SK-N-SH (cell line): ENCODE measurements around the gene IFNA5.

Experiments
- EP300 ChIP-seq, 2 experiments: IDR thresholded peaks; 2 replicates each; pipeline versions ENCODE4 v1.4.0 to v1.6.1; 2012; ENCODE audit warnings: borderline replicate concordance in 1 of 2, low read depth in 1 of 2, low read length in 1 of 2
- GATA2 ChIP-seq: sonication (generic); formaldehyde crosslinking; IDR thresholded peaks from 2 replicates; pipeline ENCODE4 v1.5.0; 2020; ENCODE audit warnings: mild to moderate bottlenecking, missing genetic modification reagents
- POLR2AphosphoS5 ChIP-seq: IDR thresholded peaks from 2 replicates; pipeline ENCODE4 v1.6.1; 2012; ENCODE audit warnings: low read depth, low read length
- RFX5 ChIP-seq: IDR thresholded peaks from 2 replicates; pipeline ENCODE4 v1.6.1; 2012; ENCODE audit warnings: mild to moderate bottlenecking, improper control_type of control experiment, low read length
- TAF1 ChIP-seq: IDR thresholded peaks from 2 replicates; pipeline ENCODE4 v1.6.1; 2012; ENCODE audit warnings: low read depth, mild to moderate bottlenecking, low read length, moderate library complexity, borderline replicate concordance
- YY1 ChIP-seq: IDR thresholded peaks from 2 replicates; pipeline ENCODE4 v1.4.0; 2012; ENCODE audit warnings: low read depth, mild to moderate bottlenecking
- TF ChIP-seq, protein P1 (sequence below): fragments of 200-600 bp; sonication (generic); IDR thresholded peaks from 2 replicates; pipeline ENCODE4 v1.6.1; 2017; ENCODE audit warnings: antibody characterized with exemption, mild to moderate bottlenecking, moderate library complexity
- TF ChIP-seq, protein P2 (sequence below): IDR thresholded peaks from 2 replicates; pipeline ENCODE4 v1.4.0; 2012; ENCODE audit warnings: low read depth
- TF ChIP-seq, protein P3 (sequence below): IDR thresholded peaks from 2 replicates; pipeline ENCODE4 v1.6.1; 2012; ENCODE audit warnings: mild to moderate bottlenecking, low read depth, low read length, moderate library complexity

DNA sequence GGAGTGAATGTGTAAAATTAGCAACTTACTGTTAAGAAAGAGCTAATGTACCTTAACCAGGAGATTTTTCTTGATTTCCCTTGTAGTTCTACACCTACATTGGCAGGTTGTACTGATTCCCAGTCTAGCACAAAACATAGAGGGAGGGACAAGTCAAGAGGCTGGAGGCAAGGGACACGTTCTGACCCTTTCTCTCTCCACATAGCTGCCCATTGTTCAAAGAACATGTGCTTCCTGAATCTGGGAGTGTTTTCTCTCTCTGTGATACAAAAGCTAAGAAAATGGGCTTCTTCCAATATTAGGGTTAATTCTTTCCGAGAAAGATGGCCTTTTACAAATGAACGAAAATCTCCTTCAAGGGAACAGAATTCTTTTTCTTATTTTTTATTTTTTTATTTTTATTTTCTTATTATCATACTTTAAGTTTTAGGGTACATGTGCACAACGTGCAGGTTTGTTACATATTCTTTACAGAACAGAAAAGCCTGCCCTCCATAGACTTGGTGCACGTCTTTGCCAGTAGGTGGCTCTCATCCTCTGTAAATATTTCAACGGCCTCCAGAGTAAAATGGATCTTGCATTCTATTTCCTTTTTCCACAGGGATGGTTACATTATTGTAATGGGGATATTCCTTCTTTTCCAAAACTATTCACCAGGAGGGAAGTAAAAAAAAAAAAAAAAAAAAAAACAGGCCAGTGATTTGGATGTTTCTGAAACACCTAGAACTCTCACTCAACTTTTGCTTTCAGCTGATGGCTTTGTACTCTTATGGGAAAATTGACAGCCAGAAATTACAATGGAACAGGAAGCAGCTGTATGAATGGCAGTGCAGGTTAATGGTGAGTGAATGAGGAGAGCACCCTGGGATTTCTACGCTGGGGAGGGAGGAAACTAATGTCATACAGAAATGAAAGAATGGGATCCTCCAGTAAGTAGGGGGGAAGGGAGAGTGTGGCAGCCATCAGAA lies 13.1 kb upstream of the IFNA5 start:
- TF ChIP-seq EP300 (IDR thresholded peaks at IDR 0.05; ENCODE audit: borderline replicate concordance in 1 of 2, low read depth in 1 of 2, low read length in 1 of 2) (no peak), YY1 (no peak), POLR2AphosphoS5 (no peak), GATA2 (no peak), RFX5 (no peak), TAF1 (no peak)
- TF ChIP-seq, protein P1, sequence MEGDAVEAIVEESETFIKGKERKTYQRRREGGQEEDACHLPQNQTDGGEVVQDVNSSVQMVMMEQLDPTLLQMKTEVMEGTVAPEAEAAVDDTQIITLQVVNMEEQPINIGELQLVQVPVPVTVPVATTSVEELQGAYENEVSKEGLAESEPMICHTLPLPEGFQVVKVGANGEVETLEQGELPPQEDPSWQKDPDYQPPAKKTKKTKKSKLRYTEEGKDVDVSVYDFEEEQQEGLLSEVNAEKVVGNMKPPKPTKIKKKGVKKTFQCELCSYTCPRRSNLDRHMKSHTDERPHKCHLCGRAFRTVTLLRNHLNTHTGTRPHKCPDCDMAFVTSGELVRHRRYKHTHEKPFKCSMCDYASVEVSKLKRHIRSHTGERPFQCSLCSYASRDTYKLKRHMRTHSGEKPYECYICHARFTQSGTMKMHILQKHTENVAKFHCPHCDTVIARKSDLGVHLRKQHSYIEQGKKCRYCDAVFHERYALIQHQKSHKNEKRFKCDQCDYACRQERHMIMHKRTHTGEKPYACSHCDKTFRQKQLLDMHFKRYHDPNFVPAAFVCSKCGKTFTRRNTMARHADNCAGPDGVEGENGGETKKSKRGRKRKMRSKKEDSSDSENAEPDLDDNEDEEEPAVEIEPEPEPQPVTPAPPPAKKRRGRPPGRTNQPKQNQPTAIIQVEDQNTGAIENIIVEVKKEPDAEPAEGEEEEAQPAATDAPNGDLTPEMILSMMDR, result peak; percentile 77
- TF ChIP-seq, protein P2, sequence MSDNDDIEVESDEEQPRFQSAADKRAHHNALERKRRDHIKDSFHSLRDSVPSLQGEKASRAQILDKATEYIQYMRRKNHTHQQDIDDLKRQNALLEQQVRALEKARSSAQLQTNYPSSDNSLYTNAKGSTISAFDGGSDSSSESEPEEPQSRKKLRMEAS, result no peak
- TF ChIP-seq, protein P3, sequence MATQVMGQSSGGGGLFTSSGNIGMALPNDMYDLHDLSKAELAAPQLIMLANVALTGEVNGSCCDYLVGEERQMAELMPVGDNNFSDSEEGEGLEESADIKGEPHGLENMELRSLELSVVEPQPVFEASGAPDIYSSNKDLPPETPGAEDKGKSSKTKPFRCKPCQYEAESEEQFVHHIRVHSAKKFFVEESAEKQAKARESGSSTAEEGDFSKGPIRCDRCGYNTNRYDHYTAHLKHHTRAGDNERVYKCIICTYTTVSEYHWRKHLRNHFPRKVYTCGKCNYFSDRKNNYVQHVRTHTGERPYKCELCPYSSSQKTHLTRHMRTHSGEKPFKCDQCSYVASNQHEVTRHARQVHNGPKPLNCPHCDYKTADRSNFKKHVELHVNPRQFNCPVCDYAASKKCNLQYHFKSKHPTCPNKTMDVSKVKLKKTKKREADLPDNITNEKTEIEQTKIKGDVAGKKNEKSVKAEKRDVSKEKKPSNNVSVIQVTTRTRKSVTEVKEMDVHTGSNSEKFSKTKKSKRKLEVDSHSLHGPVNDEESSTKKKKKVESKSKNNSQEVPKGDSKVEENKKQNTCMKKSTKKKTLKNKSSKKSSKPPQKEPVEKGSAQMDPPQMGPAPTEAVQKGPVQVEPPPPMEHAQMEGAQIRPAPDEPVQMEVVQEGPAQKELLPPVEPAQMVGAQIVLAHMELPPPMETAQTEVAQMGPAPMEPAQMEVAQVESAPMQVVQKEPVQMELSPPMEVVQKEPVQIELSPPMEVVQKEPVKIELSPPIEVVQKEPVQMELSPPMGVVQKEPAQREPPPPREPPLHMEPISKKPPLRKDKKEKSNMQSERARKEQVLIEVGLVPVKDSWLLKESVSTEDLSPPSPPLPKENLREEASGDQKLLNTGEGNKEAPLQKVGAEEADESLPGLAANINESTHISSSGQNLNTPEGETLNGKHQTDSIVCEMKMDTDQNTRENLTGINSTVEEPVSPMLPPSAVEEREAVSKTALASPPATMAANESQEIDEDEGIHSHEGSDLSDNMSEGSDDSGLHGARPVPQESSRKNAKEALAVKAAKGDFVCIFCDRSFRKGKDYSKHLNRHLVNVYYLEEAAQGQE, result no peak
